GM12892 (cell line): ENCODE measurements around the gene CYP27A1.

ENCODE experiments used
- DNase-seq: peaks from one replicate; pipeline ENCODE4 v3.0.0; 2011; ENCODE audit not compliant: insufficient read length
- FAIRE-seq: peaks from 2 replicates; lab custom pipeline; 2011; peaks lifted over from hg19 to GRCh38; lab: Jason Lieb, UNC
- POLR2A ChIP-seq: IDR thresholded peaks from 2 replicates; pipeline ENCODE4 v1.6.1; 2011; ENCODE audit warnings: low read depth, low read length, control low read depth
- POLR2AphosphoS5 ChIP-seq: IDR thresholded peaks from 2 replicates; pipeline ENCODE4 v1.6.1; 2011; ENCODE audit warnings: low read depth, low read length, control low read depth
- TAF1 ChIP-seq: IDR thresholded peaks from 2 replicates; pipeline ENCODE4 v1.6.1; 2011; ENCODE audit warnings: low read depth, mild to moderate bottlenecking, control low read depth, low read length, borderline replicate concordance

Gene CYP27A1

DNA sequence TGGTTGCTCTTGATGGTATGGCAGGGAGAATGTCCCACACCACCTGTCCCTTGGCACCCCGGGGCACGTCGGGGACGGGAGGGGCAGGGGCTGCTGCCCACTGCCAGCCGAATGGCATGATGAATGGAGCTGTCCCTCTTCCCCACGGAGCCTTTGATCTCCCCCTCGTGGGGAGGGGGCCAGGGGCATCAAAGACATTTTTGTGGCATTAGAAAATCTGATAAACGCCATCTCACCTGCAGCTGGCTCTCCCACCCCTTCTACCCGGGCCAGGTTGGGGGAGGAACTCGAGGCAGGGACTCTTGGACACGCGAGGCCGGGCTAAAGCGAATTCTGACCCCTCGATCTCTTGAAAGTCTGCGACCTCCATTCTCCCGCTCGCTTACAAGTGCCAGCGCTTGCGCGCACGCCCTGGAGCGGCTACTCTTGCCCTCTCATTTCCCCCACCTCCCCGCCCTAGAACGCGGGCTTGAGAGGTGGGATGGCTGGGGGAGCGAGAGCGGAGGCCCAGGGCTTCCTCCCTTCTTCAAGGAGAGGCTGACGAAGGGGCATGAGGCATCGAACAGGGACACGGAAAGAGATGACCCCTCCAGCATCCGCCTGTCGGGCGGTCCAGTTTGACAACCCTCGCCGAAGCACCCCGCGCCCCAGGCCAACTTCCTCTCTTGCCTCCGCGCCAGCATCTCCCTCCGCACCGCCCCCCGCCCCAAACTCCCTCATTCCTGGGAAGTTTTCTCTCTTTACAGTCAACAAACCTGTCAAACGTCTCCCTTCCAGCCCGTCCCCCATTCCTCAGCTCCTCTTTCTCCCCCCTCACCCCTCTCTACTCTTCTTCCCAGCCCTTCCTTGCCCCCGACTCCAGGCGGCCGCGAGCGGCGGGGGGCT lies 77.0 kb downstream of the CYP27A1 start:
- DNase-seq (no peak), FAIRE-seq (no peak)
- TF ChIP-seq POLR2AphosphoS5 (no peak), POLR2A (no peak), TAF1 (no peak)

GRCh38 chr2:218859556-218859987 lies 77.6 kb downstream of the CYP27A1 start, which contains the start of gene WNT6:
Gene WNT6 (plus strand): TSS chr2:218859805. CDS start chr2:218860038, 233 bp downstream.
- DNase-seq (no peak), FAIRE-seq (no peak)
- TF ChIP-seq POLR2AphosphoS5 (no peak), TAF1 (no peak), POLR2A (no peak)

GRCh38 chr2:218859988-218860831 lies 78.3 kb downstream of the CYP27A1 start:
- DNase-seq (no peak), FAIRE-seq (no peak)
- TF ChIP-seq POLR2A = no peak
- TF ChIP-seq TAF1 = no peak
- no peak for TF ChIP-seq POLR2AphosphoS5

DNA sequence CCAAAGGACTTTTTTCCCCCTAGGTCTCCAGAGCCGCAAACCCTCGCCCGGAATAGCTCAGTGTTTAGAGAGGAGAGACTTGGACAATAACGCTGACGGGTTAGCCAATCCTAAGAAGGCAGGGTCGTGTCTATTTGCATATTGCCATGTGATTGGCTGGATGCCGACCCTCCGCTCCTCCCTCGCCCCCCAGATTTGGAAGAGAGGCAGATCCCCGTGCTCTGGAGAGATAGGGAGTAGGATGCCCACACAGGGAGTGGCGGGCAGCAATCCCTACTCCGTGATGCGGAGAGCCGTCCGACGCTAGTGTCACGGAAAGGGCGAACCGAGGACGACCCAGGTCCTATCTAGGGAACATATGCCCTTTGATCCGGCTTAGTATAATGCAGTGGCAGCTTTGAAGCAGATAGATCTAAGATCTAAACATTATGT lies 79.0 kb downstream of the CYP27A1 start:
- TF ChIP-seq TAF1 = no peak
- TF ChIP-seq POLR2A = no peak
- TF ChIP-seq POLR2AphosphoS5 = no peak
- DNase-seq = no peak
- FAIRE-seq = no peak

- DNase-seq (no peak), FAIRE-seq (no peak)
- no peak for TF ChIP-seq TAF1
- TF ChIP-seq POLR2A = no peak
- TF ChIP-seq POLR2AphosphoS5 = no peak
These were observed 79.8 kb downstream of the CYP27A1 start for GRCh38 chr2:218861645-218862318.

GRCh38 chr2:218863021-218863520 lies 81.1 kb downstream of the CYP27A1 start:
- DNase-seq = no peak
- FAIRE-seq = no peak
- no peak for TF ChIP-seq TAF1
- TF ChIP-seq POLR2A = no peak
- no peak for TF ChIP-seq POLR2AphosphoS5
